HEK293 (cell line): ENCODE measurements around the gene TMEM151B.

Source experiments
- EGR2 ChIP-seq: fragments of 450-650 bp; formaldehyde crosslinking; IDR thresholded peaks from 2 replicates; pipeline ENCODE4 v1.5.1; 2016; ENCODE audit warnings: low read depth, missing biosample characterization, missing genetic modification characterization
- GLIS2 ChIP-seq: fragments of 450-650 bp; formaldehyde crosslinking; IDR thresholded peaks from 2 replicates; pipeline ENCODE4 v1.5.1; 2016; ENCODE audit warnings: missing biosample characterization, missing genetic modification characterization
- OSR2 ChIP-seq: fragments of 450-650 bp; formaldehyde crosslinking; IDR thresholded peaks from 2 replicates; pipeline ENCODE4 v1.5.1; 2016; ENCODE audit warnings: missing biosample characterization, missing genetic modification characterization
- PRDM4 ChIP-seq: fragments of 450-650 bp; formaldehyde crosslinking; IDR thresholded peaks from 2 replicates; pipeline ENCODE4 v1.5.1; 2017; ENCODE audit warnings: missing biosample characterization, missing genetic modification characterization
- SP2 ChIP-seq: fragments of 450-650 bp; formaldehyde crosslinking; IDR thresholded peaks from 2 replicates; pipeline ENCODE4 v1.5.1; 2016; ENCODE audit warnings: missing biosample characterization, missing genetic modification characterization
- SP7 ChIP-seq: fragments of 450-650 bp; formaldehyde crosslinking; IDR thresholded peaks from 2 replicates; pipeline ENCODE4 v1.5.1; 2016; ENCODE audit warnings: missing biosample characterization, missing genetic modification characterization
- TRIM28 ChIP-seq: IDR thresholded peaks from 2 replicates; pipeline ENCODE4 v1.6.1; 2011; ENCODE audit warnings: low read length, control low read depth, borderline replicate concordance
- YY2 ChIP-seq: fragments of 450-650 bp; formaldehyde crosslinking; IDR thresholded peaks from 2 replicates; pipeline ENCODE4 v1.5.1; 2016; ENCODE audit warnings: missing biosample characterization, missing genetic modification characterization
- ZBTB20 ChIP-seq: fragments of 450-650 bp; formaldehyde crosslinking; IDR thresholded peaks from 2 replicates; pipeline ENCODE4 v1.5.1; 2016; ENCODE audit warnings: missing biosample characterization, missing genetic modification characterization
- ZBTB44 ChIP-seq: fragments of 450-650 bp; IDR thresholded peaks from 2 replicates; pipeline ENCODE4 v1.5.1; 2018; ENCODE audit warnings: missing biosample characterization, mild to moderate bottlenecking, missing genetic modification characterization
- ZBTB49 ChIP-seq: fragments of 450-650 bp; formaldehyde crosslinking; IDR thresholded peaks from 2 replicates; pipeline ENCODE4 v1.5.1; 2016; ENCODE audit warnings: missing biosample characterization, missing genetic modification characterization, low read depth
- ZFHX2 ChIP-seq: fragments of 450-650 bp; formaldehyde crosslinking; conservative IDR thresholded peaks from 2 replicates; pipeline ENCODE4 v1.5.1; 2016; ENCODE audit warnings: missing biosample characterization, missing genetic modification characterization
- ZFP69B ChIP-seq: fragments of 450-650 bp; formaldehyde crosslinking; IDR thresholded peaks from 2 replicates; pipeline ENCODE4 v1.5.1; 2016; ENCODE audit warnings: missing biosample characterization, missing genetic modification characterization
- ZNF121 ChIP-seq: fragments of 450-650 bp; formaldehyde crosslinking; IDR thresholded peaks from 2 replicates; pipeline ENCODE4 v1.5.1; 2016; ENCODE audit warnings: missing biosample characterization, missing genetic modification characterization
- ZNF138 ChIP-seq: fragments of 450-650 bp; formaldehyde crosslinking; IDR thresholded peaks from 2 replicates; pipeline ENCODE4 v1.5.1; 2016; ENCODE audit warnings: missing biosample characterization, missing genetic modification characterization, borderline replicate concordance
- ZNF146 ChIP-seq: fragments of 450-650 bp; formaldehyde crosslinking; IDR thresholded peaks from 2 replicates; pipeline ENCODE4 v1.5.1; 2016; ENCODE audit warnings: missing biosample characterization, missing genetic modification characterization
- ZNF2 ChIP-seq: fragments of 450-650 bp; formaldehyde crosslinking; IDR thresholded peaks from 2 replicates; pipeline ENCODE4 v1.5.1; 2016; ENCODE audit warnings: missing biosample characterization, missing genetic modification characterization
- ZNF202 ChIP-seq: fragments of 450-650 bp; formaldehyde crosslinking; IDR thresholded peaks from 2 replicates; pipeline ENCODE4 v1.5.1; 2016; ENCODE audit warnings: missing biosample characterization, missing genetic modification characterization, borderline replicate concordance
- ZNF366 ChIP-seq: fragments of 450-650 bp; formaldehyde crosslinking; conservative IDR thresholded peaks from 2 replicates; pipeline ENCODE4 v1.5.1; 2016; ENCODE audit warnings: missing biosample characterization, missing genetic modification characterization
- ZNF398 ChIP-seq: fragments of 450-650 bp; formaldehyde crosslinking; IDR thresholded peaks from 2 replicates; pipeline ENCODE4 v1.5.1; 2017; ENCODE audit warnings: missing biosample characterization, missing genetic modification characterization
- ZNF629 ChIP-seq: fragments of 450-650 bp; formaldehyde crosslinking; IDR thresholded peaks from 2 replicates; pipeline ENCODE4 v1.5.1; 2017; ENCODE audit warnings: missing biosample characterization, missing genetic modification characterization
- ZNF747 ChIP-seq: fragments of 450-650 bp; formaldehyde crosslinking; IDR thresholded peaks from 2 replicates; pipeline ENCODE4 v1.5.1; 2016; ENCODE audit warnings: missing biosample characterization, missing genetic modification characterization
- ZNF777 ChIP-seq: fragments of 450-650 bp; formaldehyde crosslinking; IDR thresholded peaks from 2 replicates; pipeline ENCODE4 v1.5.1; 2017; ENCODE audit warnings: missing biosample characterization, missing genetic modification characterization, borderline replicate concordance
- ZNF843 ChIP-seq: fragments of 450-650 bp; formaldehyde crosslinking; IDR thresholded peaks from 2 replicates; pipeline ENCODE4 v1.5.1; 2016; ENCODE audit warnings: missing biosample characterization, missing genetic modification characterization
- ZSCAN5A ChIP-seq: fragments of 450-650 bp; formaldehyde crosslinking; IDR thresholded peaks from 2 replicates; pipeline ENCODE4 v1.5.1; 2016; ENCODE audit warnings: missing biosample characterization, missing genetic modification characterization

Gene TMEM151B

GRCh38 chr6:44247338-44248302 lies 22.6 kb upstream of the TMEM151B start (continued):
- TF ChIP-seq ZNF138 (tag by site-specific recombination) (no peak), ZNF146 (tag by site-specific recombination) (no peak), ZBTB44 (tag by site-specific recombination) (no peak), ZNF121 (tag by site-specific recombination) (no peak), ZNF843 (tag by site-specific recombination) (no peak), ZFP69B (tag by site-specific recombination) (no peak), ZNF202 (no peak), ZBTB20 (tag by site-specific recombination) (peak; percentile 19; the same call in 1 of the 2 replicates), ZNF629 (tag by site-specific recombination) (no peak), PRDM4 (tag by site-specific recombination) (no peak), SP7 (tag by site-specific recombination) (peak; percentile 6; the same call in 1 of the 2 replicates), ZFHX2 (tag by site-specific recombination) (peak; percentile 48), TRIM28 (no peak), ZSCAN5A (tag by site-specific recombination) (no peak), ZNF398 (peak; percentile 75), ZNF777 (tag by site-specific recombination) (0 out of 2 replicates have a peak, but pooled peaks have one; percentile 49), ZNF2 (tag by site-specific recombination) (no peak), YY2 (peak; percentile 82), GLIS2 (tag by site-specific recombination) (peak; percentile 55; the same call in 1 of the 2 replicates), ZNF366 (peak; percentile 38; the same call in 1 of the 2 replicates), ZNF747 (no peak; the same call in 1 of the 2 replicates), ZBTB49 (tag by site-specific recombination) (no peak), EGR2 (tag by site-specific recombination) (peak; percentile 77), SP2 (tag by site-specific recombination) (peak; percentile 52), OSR2 (no peak)
